ENCODE data around the gene CLMN. TPM values are rescaled to one million over a fixed set of nuclear protein-coding genes. Genes with fewer than 3 reads are reported as not detected.

Gene CLMN
- total RNA-seq, 1 experiment from 2014 or later: 8.6 TPM

GRCh38 chr14:95320955-95321600 is 1.4 kb upstream of the CLMN start:
- Histone ChIP-seq H3K27ac (ENCODE audit: low read depth, low read length, poor library complexity, severe bottlenecking) (no peak overlapping the region), H3K9me3 (ENCODE audit: low read depth, low read length, poor library complexity, severe bottlenecking) (no peaks in the 10 kb centered on the region), H3K36me3 (ENCODE audit: insufficient read depth, low read length, poor library complexity, severe bottlenecking) (no peaks in the 10 kb centered on the region), H3K4me3 (ENCODE audit: low read depth, low read length, poor library complexity, severe bottlenecking) (no peak overlapping the region), H3K4me1 (ENCODE audit: insufficient read depth, low read length, poor library complexity, severe bottlenecking) (peaks cover 9% of the 10 kb centered on the region), H3K27me3 (replicated peaks; ENCODE audit: insufficient read depth, low read depth, low read length, poor library complexity) (no peaks in the 10 kb centered on the region)
- POLR2A ChIA-PET (ENCODE audit: low non-redundant PET): interaction anchor here (0.7 kb wide), 1 partner anchor 15 kb away, joined by 4 read pairs; no protein-coding TSS in a partner anchor
- DNase-seq (ENCODE audit: low spot score): no peak
- TF ChIP-seq EZH2 (IDR thresholded peaks at IDR 0.05; ENCODE audit: borderline replicate concordance, low read depth, low read length, poor library complexity, severe bottlenecking): no peak
- TF ChIP-seq CTCF (conservative IDR thresholded peaks at IDR 0.05; ENCODE audit: low read depth, low read length): no peak
- CTCF ChIA-PET: no interaction called here
- intact Hi-C loops (cut with micrococcal nuclease; ENCODE audit: unreplicated experiment): no loop called here
- no TSS peak for BruUV-seq (replicated peaks)

GRCh38 chr14:95320078-95320895 is 579 bp upstream of the CLMN start:
- CTCF ChIA-PET: no interaction called here

More at GRCh38 chr14:95320078-95320895, 579 bp upstream of the CLMN start:
- H3K4me3 ChIP-seq (ENCODE audit: low read depth, low read length, poor library complexity, severe bottlenecking): peak overlapping the region; percentile 48
- H3K36me3 ChIP-seq (ENCODE audit: insufficient read depth, low read length, poor library complexity, severe bottlenecking): no peaks in the 10 kb centered on the region
- no TSS peak for BruUV-seq (replicated peaks)
- H3K27ac ChIP-seq (ENCODE audit: low read depth, low read length, poor library complexity, severe bottlenecking): no peak overlapping the region
- H3K9me3 ChIP-seq (ENCODE audit: low read depth, low read length, poor library complexity, severe bottlenecking): no peaks in the 10 kb centered on the region
- POLR2A ChIA-PET (ENCODE audit: low non-redundant PET): interaction anchor here (0.5 to 0.7 kb wide), 2 partner anchors 16 to 137 kb away, joined by 4 read pairs; no protein-coding TSS in a partner anchor
- no peaks in the 10 kb centered on the region for H3K27me3 ChIP-seq (replicated peaks; ENCODE audit: insufficient read depth, low read depth, low read length, poor library complexity)
- peaks cover 9% of the 10 kb centered on the region for H3K4me1 ChIP-seq (ENCODE audit: insufficient read depth, low read length, poor library complexity, severe bottlenecking)
- intact Hi-C loops (cut with micrococcal nuclease; ENCODE audit: unreplicated experiment): no loop called here
- no peak for TF ChIP-seq EZH2 (IDR thresholded peaks at IDR 0.05; ENCODE audit: borderline replicate concordance, low read depth, low read length, poor library complexity, severe bottlenecking)
- no peak for TF ChIP-seq CTCF (conservative IDR thresholded peaks at IDR 0.05; ENCODE audit: low read depth, low read length)
- peak; percentile 44 for DNase-seq (ENCODE audit: low spot score)
